ENCODE results near the gene C9orf85.

DNA sequence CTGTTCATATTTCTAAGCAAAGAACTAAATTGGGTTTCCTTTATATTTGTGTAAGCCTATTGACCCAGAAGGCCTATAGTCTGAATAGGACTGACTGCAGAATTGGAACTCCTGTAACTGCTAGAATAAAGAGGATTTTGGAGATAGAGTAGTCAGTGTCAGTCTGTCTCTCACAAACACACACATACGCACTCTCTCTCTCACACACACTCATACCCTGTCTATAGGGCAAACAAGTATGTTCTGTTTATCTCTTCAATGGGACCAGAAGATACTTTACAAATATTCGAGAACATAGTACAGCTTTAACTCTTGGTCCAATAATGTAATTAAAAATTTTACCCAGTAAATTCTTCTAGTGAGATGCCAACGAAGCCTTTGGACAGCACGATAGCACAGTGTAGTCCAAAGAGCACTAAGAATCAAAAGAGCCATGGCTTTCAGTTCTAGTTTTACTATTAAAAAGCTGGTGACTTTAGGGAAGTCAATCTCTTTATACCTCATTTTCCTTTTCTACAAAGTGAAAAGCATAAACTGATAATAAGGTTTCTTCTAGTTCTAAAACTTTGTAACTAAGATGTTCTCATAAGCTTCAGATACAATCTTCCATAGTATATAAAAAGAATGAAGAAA is 19.8 kb upstream of the C9orf85 start:
- no peak for TF ChIP-seq CTCF (IDR thresholded peaks at IDR 0.05; ENCODE audit: insufficient read depth, low read length)
- TF ChIP-seq REST (IDR thresholded peaks at IDR 0.05; ENCODE audit: insufficient replicate concordance, low read depth) = no peak
- no peak for TF ChIP-seq POLR2AphosphoS5 (IDR thresholded peaks at IDR 0.05; ENCODE audit: low read depth)
- TF ChIP-seq GABPA (IDR thresholded peaks at IDR 0.05; ENCODE audit: low read depth) = no peak

All from HL-60 (cell line).